Brain microvascular endothelial cell (primary cell): ENCODE measurements around the gene TMEM196.
"Not testable (repeated sequence)": the region's sequence is repeated elsewhere in the genome, so short reads cannot be mapped to it uniquely, and the experiment has no call there.

Source experiments
- DNase-seq: peaks from one replicate; pipeline ENCODE4 v3.0.0-alpha.2; 2020
- H3K27ac ChIP-seq: fragments of 250-450 bp; sonication (Bioruptor Pico); 2 replicates; pipeline ENCODE4 v1.5.1; 2020; ENCODE audit warnings: mild to moderate bottlenecking, moderate library complexity
- H3K27me3 ChIP-seq: fragments of 250-450 bp; sonication (Bioruptor Pico); replicated peaks from 2 replicates; pipeline ENCODE4 v1.5.1; 2020; ENCODE audit warnings: mild to moderate bottlenecking
- H3K36me3 ChIP-seq: fragments of 250-450 bp; sonication (Bioruptor Pico); replicated peaks from 2 replicates; pipeline ENCODE4 v1.5.1; 2020; ENCODE audit warnings: mild to moderate bottlenecking
- H3K4me3 ChIP-seq: 2 replicates; pipeline ENCODE4 v1.5.1; 2011; ENCODE audit warnings: low read depth, mild to moderate bottlenecking, control low read depth, low read length, moderate library complexity
- CTCF ChIP-seq: IDR thresholded peaks from 2 replicates; pipeline ENCODE4 v1.5.1; 2011; ENCODE audit warnings: low read depth, mild to moderate bottlenecking, moderate library complexity, low read length, control low read depth, inconsistent platforms; ENCODE audit errors: missing control alignments
- in situ Hi-C: cut with HindIII; loops from 2 replicates; pipeline ENCODE4 v1.10.0; 2017; ENCODE audit warnings: low sequenced_read_pairs, low pct_ligation_motif_present

The TMEM196 gene

DNA sequence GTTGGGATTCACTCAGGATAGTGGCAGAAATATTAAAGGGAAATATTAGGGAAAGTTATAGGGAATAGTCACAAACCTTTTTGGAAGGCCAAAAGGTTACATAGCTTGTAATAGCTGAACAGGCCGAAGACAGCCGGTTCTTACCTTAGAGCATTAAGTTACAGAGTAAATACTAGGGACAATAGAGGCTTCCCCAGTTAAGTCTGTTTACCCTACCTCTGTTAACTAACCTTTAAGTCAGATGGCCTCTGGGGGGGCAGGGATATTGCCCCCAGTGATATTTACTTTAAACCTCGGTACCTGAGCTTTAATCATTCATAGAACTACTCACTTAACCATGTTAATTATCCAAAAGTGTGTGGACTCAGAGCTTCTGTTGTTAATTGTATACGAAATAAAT, 71.9 kb downstream of the TMEM196 start:
- Histone ChIP-seq H3K27ac (no peak overlapping the region), H3K4me3 (no peak overlapping the region), H3K36me3 (peaks cover 6% of the 10 kb centered on the region), H3K27me3 (no peaks in the 10 kb centered on the region)
- TF ChIP-seq CTCF = no peak
- no peak for DNase-seq
- in situ Hi-C loops = no loop called here

- TF ChIP-seq CTCF = no peak
- peaks cover 6% of the 10 kb centered on the region for H3K36me3 ChIP-seq
- no peaks in the 10 kb centered on the region for H3K27me3 ChIP-seq
- H3K4me3 ChIP-seq = no peak overlapping the region
- in situ Hi-C loops = no loop called here
- no peak overlapping the region for H3K27ac ChIP-seq
- no peak for DNase-seq
Observed at GRCh38 chr7:19700936-19701335, 72.5 kb downstream of the TMEM196 start.

DNA sequence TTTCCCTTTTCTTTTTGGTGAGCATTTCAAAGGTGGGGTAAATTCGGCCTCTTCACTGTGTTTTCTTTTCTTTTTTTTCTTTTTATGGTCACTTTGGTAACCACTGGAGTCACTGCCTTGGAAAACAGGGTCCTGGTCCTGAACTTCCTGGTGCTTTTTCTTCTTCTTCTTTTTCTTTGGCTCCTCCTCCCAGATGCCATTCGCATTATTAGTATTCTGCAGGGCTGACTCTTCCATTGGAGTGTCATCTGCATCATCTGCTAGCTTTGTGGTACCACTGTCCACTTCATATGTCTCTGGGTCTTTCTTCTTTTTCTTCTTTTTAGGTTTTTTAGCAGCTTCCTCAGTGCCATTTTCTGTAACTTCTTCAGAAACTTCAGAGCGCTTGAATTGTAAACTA, 75.1 kb downstream of the TMEM196 start:
- in situ Hi-C loops = no loop called here

GRCh38 chr7:19696926-19697325, 76.5 kb downstream of the TMEM196 start:
- Histone ChIP-seq H3K27ac (no peak overlapping the region), H3K4me3 (no peak overlapping the region), H3K27me3 (no peaks in the 10 kb centered on the region), H3K36me3 (peaks cover 6% of the 10 kb centered on the region)
- no peak for TF ChIP-seq CTCF
- in situ Hi-C loops = no loop called here
- no peak for DNase-seq

More for the DNA sequence above, 75.1 kb downstream of the TMEM196 start:
- no peak for DNase-seq
- H3K27ac ChIP-seq = no peak overlapping the region
- no peak for TF ChIP-seq CTCF
- peaks cover 6% of the 10 kb centered on the region for H3K36me3 ChIP-seq
- no peak overlapping the region for H3K4me3 ChIP-seq
- H3K27me3 ChIP-seq = no peaks in the 10 kb centered on the region

GRCh38 chr7:19692111-19692828, 81.1 kb downstream of the TMEM196 start:
- in situ Hi-C loops = no loop called here
- no peaks in the 10 kb centered on the region for H3K36me3 ChIP-seq
- H3K27me3 ChIP-seq = no peaks in the 10 kb centered on the region
- H3K27ac ChIP-seq = no peak overlapping the region
- no peak overlapping the region for H3K4me3 ChIP-seq
- TF ChIP-seq CTCF = no peak
- DNase-seq = no peak

- in situ Hi-C loops = no loop called here
- no peak for TF ChIP-seq CTCF
- Histone ChIP-seq H3K27me3 (no peaks in the 10 kb centered on the region), H3K36me3 (no peaks in the 10 kb centered on the region), H3K27ac (no peak overlapping the region), H3K4me3 (no peak overlapping the region)
- no peak for DNase-seq
Observed at GRCh38 chr7:19690736-19691135, 82.7 kb downstream of the TMEM196 start.

GRCh38 chr7:19689130-19689529, 84.3 kb downstream of the TMEM196 start:
- H3K4me3 ChIP-seq, DNase-seq, H3K27ac ChIP-seq, H3K36me3 ChIP-seq, H3K27me3 ChIP-seq, in situ Hi-C loops: not testable (repeated sequence)
